Psoas muscle (tissue), 8 donors: ENCODE data around the gene RAB17. TPM values are rescaled to one million over a fixed set of nuclear protein-coding genes. Genes with fewer than 3 reads are reported as not detected.

Experiments
- ATAC-seq, 4 donors: fragments of 200-7000 bp; cut with Tn5 transposase; one replicate each; pipeline ENCODE4 v1.9.1; 2020; ENCODE audit warnings: moderate library complexity in 3 of 4, mild to moderate bottlenecking in 2 of 4
- DNase-seq, 2 donors: peaks; one replicate each; pipeline ENCODE4 v3.0.0-alpha.2; 2020
- H3K27ac ChIP-seq: fragments of 200-600 bp; one replicate; pipeline ENCODE4 v1.8.0; 2022
- H3K27me3 ChIP-seq, 3 donors: fragments of 200-600 bp in 1 of 3; one replicate each; pipeline versions ENCODE4 v1.6.1 to v1.8.0; 2013 to 2022; ENCODE audit warnings: low read length in 2 of 3, mild to moderate bottlenecking in 2 of 3, moderate library complexity in 1 of 3; ENCODE audit not compliant: insufficient read depth in 3 of 3
- H3K36me3 ChIP-seq, 2 donors: fragments of 200-600 bp in 1 of 2; one replicate each; pipeline versions ENCODE4 v1.6.1 to v1.8.0; 2013 to 2022; ENCODE audit warnings: low read depth in 1 of 2, mild to moderate bottlenecking in 1 of 2, moderate library complexity in 1 of 2; ENCODE audit not compliant: insufficient read depth in 1 of 2
- H3K4me1 ChIP-seq: fragments of 200-600 bp; one replicate; pipeline ENCODE4 v1.8.0; 2022
- H3K4me3 ChIP-seq: fragments of 200-600 bp; one replicate; pipeline ENCODE4 v1.8.0; 2022; ENCODE audit warnings: mild to moderate bottlenecking
- H3K9me3 ChIP-seq: fragments of 200-600 bp; one replicate; pipeline ENCODE4 v1.8.0; 2022
- WGBS, 3 donors: extraction: QIAGEN DNeasy Blood & Tissue Kit; methylation state at CpG; one replicate each; pipeline versions ENCODE4 v1.1.6 to v1.1.7; 2013; 5-methylcytosine and 5-hydroxymethylcytosine counted together
- intact Hi-C, 2 donors: fragments of 100-400 bp; cut with DNase I; formaldehyde crosslinking; loops; one replicate each; pipeline versions ENCODE4 v1.11.0 to v1.14.2; 2022
- polyA plus RNA-seq, 3 donors: library from polyadenylated mRNA; stranded (reverse); fragments of 200-250 nt; gene quantifications; one replicate each; pipeline ENCODE4 v1.2.3, GENCODE V29; 2013
- total RNA-seq, 4 donors: library from RNA; stranded (reverse); fragmentation: NEBNext Ultra II Directional in 2 of 4; extraction: Animal tissue kit (Norgen Biotek cat#: 25700) in 2 of 4; gene quantifications; one replicate each; pipeline versions ENCODE4 v1.2.1 to v1.2.4, GENCODE V29; 2021 to 2023
- TF ChIP-seq, protein P1 (sequence below): fragments of 200-600 bp; IDR thresholded peaks from one replicate; pipeline ENCODE4 v1.8.0; 2022; ENCODE audit warnings: antibody characterized with exemption
- donor health status: healthy with polysubstance abuse.
- donor health status: DM: no; HTN: no; CAD: no; lungs with moderate emphysema.
- donor health status: Bipolar disorder and iron deficiency.
- donor health status: healthy.
- donor health status: DM: yes; HTN: yes; CAD: no.
- donor health status: DM: no; HTN: no; CAD: no.
- donor health status: DM: no; HTN: no; CAD: no.
- donor health status: DM: yes; HTN: yes; CAD: no.

Gene RAB17
- total and polyA plus RNA-seq, 7 donors = 0.52 to 1.5 (median 1.2) TPM

DNA sequence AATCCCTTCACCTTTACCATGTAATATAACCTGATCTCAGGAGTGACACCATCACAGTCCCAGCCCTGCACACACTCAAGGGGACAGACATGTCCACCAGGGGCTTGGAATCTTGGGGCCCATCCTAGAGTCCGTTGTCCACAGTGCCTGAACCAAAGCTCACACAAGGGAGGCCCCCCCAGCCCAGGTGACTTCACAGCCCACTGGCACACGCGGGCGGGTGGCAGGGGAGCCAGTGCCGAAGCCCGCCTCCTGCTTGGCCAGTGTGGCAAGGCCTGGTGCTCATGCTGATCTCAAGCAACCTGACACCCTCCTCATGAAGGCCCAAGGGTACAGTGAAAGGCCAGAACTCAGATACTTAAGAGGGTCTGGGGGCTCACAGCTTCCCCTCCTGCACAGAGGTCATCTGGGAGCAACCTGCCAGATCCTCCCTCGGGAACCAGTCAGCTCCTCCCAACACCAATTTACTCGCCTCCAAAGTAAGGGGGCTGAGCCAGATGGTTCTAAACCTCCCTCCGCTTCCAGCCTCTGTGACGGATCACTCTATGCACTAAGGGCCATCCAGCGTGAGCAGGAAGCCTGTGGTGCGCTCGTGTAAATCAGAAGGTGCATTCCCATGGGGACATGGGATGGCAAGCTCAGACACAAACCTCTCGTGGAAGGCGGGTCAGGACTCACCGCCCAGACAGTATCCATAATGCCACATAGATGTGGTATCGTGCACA lies 3.2 kb upstream of the RAB17 start:
- TF ChIP-seq, protein P1, sequence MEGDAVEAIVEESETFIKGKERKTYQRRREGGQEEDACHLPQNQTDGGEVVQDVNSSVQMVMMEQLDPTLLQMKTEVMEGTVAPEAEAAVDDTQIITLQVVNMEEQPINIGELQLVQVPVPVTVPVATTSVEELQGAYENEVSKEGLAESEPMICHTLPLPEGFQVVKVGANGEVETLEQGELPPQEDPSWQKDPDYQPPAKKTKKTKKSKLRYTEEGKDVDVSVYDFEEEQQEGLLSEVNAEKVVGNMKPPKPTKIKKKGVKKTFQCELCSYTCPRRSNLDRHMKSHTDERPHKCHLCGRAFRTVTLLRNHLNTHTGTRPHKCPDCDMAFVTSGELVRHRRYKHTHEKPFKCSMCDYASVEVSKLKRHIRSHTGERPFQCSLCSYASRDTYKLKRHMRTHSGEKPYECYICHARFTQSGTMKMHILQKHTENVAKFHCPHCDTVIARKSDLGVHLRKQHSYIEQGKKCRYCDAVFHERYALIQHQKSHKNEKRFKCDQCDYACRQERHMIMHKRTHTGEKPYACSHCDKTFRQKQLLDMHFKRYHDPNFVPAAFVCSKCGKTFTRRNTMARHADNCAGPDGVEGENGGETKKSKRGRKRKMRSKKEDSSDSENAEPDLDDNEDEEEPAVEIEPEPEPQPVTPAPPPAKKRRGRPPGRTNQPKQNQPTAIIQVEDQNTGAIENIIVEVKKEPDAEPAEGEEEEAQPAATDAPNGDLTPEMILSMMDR = no peak
- DNase-seq (no peak), ATAC-seq (no peak)
- Histone ChIP-seq H3K9me3 (no peaks in the 10 kb centered on the region), H3K27ac (no peak overlapping the region), H3K4me1 (peaks cover 14% of the 10 kb centered on the region), H3K27me3 (no peaks in the 10 kb centered on the region), H3K4me3 (no peak overlapping the region), H3K36me3 (no peaks in the 10 kb centered on the region)
- WGBS, 3 donors = 92 to 94% (median 93%) methylated on average over 17 of the region's 17 CpGs
- intact Hi-C loops = loop anchor here in 1 of 2 donors (5.0 kb wide), 1 partner anchor 154 kb away; no protein-coding TSS in a partner anchor

DNA sequence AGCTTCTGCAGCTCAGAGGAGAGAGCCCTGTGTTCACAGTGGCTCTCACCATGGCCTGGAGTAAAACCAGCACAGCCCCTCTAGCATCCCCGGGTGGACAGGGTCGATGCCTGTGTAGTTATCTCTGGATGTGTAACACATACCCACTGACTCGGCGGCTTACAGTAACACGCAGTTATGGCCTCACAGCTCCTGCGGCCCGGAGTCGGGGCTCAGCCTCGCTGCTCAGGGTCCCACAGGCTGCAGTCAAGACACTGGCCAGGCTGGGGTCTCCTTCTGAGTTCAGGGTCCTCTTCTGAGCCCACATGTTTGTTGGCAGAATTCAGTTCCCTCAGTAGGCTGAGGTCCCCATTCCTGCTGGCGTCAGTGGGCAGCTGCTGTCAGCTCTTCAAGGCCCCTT lies 2.5 kb upstream of the RAB17 start:
- TF ChIP-seq, protein P1 = no peak
- Histone ChIP-seq H3K27ac (no peak overlapping the region), H3K4me1 (peaks cover 9% of the 10 kb centered on the region), H3K27me3 (no peaks in the 10 kb centered on the region), H3K9me3 (no peaks in the 10 kb centered on the region), H3K4me3 (no peak overlapping the region), H3K36me3 (no peaks in the 10 kb centered on the region)
- intact Hi-C loops = loop anchor here in 1 of 2 donors (5.0 kb wide), 1 partner anchor 154 kb away; no protein-coding TSS in a partner anchor
- ATAC-seq = no peak
- no peak for DNase-seq
- 88 to 95% (median 92%) methylated on average over 10 of the region's 10 CpGs for whole genome bisulfite sequencing, 3 donors

DNA sequence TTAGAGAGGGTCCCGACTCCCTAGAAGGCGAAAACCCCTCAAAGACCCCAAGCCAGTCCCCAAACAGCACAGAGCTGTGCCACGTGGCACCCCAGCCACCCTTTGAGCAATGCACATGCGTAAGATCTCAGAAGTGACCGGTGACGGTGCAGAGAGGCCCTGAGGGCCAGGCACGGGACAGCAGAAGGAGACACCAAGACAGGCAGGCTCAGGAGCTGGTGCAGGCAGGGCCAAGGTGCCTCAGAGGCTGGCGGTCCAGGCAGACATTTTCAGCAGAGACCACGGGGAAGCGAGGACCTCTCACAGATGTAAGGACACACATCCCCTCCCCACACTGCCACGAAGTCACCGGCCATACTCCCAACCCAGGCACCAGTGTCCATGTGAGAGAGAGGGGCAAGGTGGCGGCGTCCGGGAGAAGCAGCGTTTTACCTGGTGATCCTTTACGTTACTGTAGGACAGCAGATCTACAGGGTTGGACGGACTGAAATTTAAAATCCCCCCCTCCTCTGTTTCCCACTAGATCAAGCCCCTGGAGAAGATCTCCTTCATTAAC lies 2.0 kb upstream of the RAB17 start:
- no peak overlapping the region for H3K27ac ChIP-seq
- no peaks in the 10 kb centered on the region for H3K27me3 ChIP-seq
- no peak overlapping the region for H3K4me3 ChIP-seq
- no peaks in the 10 kb centered on the region for H3K36me3 ChIP-seq
- TF ChIP-seq, protein P1 = no peak
- DNase-seq = no peak
- H3K9me3 ChIP-seq = no peaks in the 10 kb centered on the region
- 95 to 97% (median 95%) methylated on average over 18 of the region's 18 CpGs for WGBS, 3 donors
- ATAC-seq = no peak
- intact Hi-C loops = loop anchor here in 1 of 2 donors (5.0 kb wide), 1 partner anchor 155 kb away; no protein-coding TSS in a partner anchor
- peaks cover 9% of the 10 kb centered on the region for H3K4me1 ChIP-seq

DNA sequence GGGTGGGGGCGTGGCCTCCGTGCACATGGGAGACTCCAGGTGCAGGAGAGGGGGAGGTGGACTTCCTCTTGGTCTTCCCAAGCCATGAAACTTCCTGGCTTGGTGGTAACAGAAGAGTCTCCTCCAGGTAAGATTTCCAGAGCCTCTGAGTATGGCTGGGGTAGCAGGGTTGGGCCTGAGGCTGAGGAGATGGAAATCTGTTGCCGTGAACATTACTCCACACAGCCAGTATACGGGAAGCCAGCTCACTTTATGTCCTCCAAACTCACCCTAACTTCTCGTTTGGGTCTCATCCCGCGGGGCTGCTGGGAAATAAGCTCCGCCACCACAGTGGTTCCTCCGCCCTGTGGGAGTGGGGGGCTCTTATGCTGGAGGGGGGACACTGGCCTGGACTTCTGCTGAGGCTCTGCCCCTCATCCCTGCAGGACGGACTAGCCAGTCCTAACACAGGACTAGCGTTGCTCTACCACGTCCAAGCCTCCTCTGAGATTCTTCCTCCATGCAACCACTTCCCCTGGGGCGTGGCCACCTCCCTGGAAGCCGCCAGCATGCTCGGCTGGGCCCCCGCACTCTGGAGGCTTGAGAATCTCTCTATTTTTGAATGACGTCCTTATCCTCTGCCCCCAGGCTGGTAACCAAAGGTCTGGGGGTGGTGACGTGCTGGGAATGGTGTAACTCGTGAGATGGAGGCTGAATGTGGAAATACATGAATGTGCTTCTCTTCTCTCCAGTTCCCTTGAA lies 777 bp upstream of the RAB17 start:
- Histone ChIP-seq H3K27me3 (no peaks in the 10 kb centered on the region), H3K36me3 (no peaks in the 10 kb centered on the region), H3K4me3 (no peak overlapping the region), H3K27ac (no peak overlapping the region), H3K9me3 (no peaks in the 10 kb centered on the region), H3K4me1 (peaks cover 9% of the 10 kb centered on the region)
- no peak for ATAC-seq
- WGBS, 3 donors = 77 to 84% (median 84%) methylated on average over 19 of the region's 19 CpGs
- DNase-seq = peak in 1 of 2 donors; percentile 39
- TF ChIP-seq, protein P1 = no peak
- intact Hi-C loops = loop anchor here in 1 of 2 donors (5.0 kb wide), 1 partner anchor 156 kb away; no protein-coding TSS in a partner anchor
